HEK293 (cell line): Measurements from ENCODE around the gene TLE1.

Experiments
- CTCF ChIP-seq: fragments of 450-650 bp; formaldehyde crosslinking; IDR thresholded peaks from 2 replicates; pipeline ENCODE4 v1.5.1; 2016; ENCODE audit warnings: missing biosample characterization, missing genetic modification characterization
- GLI4 ChIP-seq: fragments of 450-650 bp; formaldehyde crosslinking; IDR thresholded peaks from 2 replicates; pipeline ENCODE4 v1.5.1; 2016; ENCODE audit warnings: missing biosample characterization, missing genetic modification characterization
- INSM2 ChIP-seq: fragments of 450-650 bp; formaldehyde crosslinking; IDR thresholded peaks from 2 replicates; pipeline ENCODE4 v1.5.1; 2016; ENCODE audit warnings: missing biosample characterization, missing genetic modification characterization
- PATZ1 ChIP-seq: fragments of 450-650 bp; formaldehyde crosslinking; IDR thresholded peaks from 2 replicates; pipeline ENCODE4 v1.5.1; 2016; ENCODE audit warnings: missing biosample characterization, missing genetic modification characterization
- PBX3 ChIP-seq: sonication (generic); formaldehyde crosslinking; IDR thresholded peaks from 2 replicates; pipeline ENCODE4 v1.8.1; 2022; ENCODE audit warnings: mild to moderate bottlenecking, moderate library complexity, missing genetic modification reagents
- SETDB1 ChIP-seq: IDR thresholded peaks from one replicate; pipeline ENCODE4 v1.6.1; 2017; ENCODE audit warnings: mild to moderate bottlenecking, low read length, moderate library complexity, mixed read lengths; ENCODE audit not compliant: insufficient read length
- TCF7L2 ChIP-seq: IDR thresholded peaks from 2 replicates; pipeline ENCODE4 v1.6.1; 2011; ENCODE audit warnings: low read depth, mild to moderate bottlenecking, inconsistent platforms, low read length, moderate library complexity, borderline replicate concordance
- YY2 ChIP-seq: fragments of 450-650 bp; formaldehyde crosslinking; IDR thresholded peaks from 2 replicates; pipeline ENCODE4 v1.5.1; 2016; ENCODE audit warnings: missing biosample characterization, missing genetic modification characterization
- ZBTB21 ChIP-seq: fragments of 450-650 bp; formaldehyde crosslinking; IDR thresholded peaks from 2 replicates; pipeline ENCODE4 v1.5.1; 2017; ENCODE audit warnings: missing biosample characterization, missing genetic modification characterization
- ZFP69B ChIP-seq: fragments of 450-650 bp; formaldehyde crosslinking; IDR thresholded peaks from 2 replicates; pipeline ENCODE4 v1.5.1; 2016; ENCODE audit warnings: missing biosample characterization, missing genetic modification characterization
- ZNF157 ChIP-seq: fragments of 450-650 bp; formaldehyde crosslinking; IDR thresholded peaks from 2 replicates; pipeline ENCODE4 v1.5.1; 2016; ENCODE audit warnings: missing biosample characterization, missing genetic modification characterization
- ZNF23 ChIP-seq: fragments of 450-650 bp; formaldehyde crosslinking; IDR thresholded peaks from 2 replicates; pipeline ENCODE4 v1.5.1; 2016; ENCODE audit warnings: missing biosample characterization, missing genetic modification characterization, borderline replicate concordance
- ZNF366 ChIP-seq: fragments of 450-650 bp; formaldehyde crosslinking; conservative IDR thresholded peaks from 2 replicates; pipeline ENCODE4 v1.5.1; 2016; ENCODE audit warnings: missing biosample characterization, missing genetic modification characterization
- ZSCAN5A ChIP-seq: fragments of 450-650 bp; formaldehyde crosslinking; IDR thresholded peaks from 2 replicates; pipeline ENCODE4 v1.5.1; 2016; ENCODE audit warnings: missing biosample characterization, missing genetic modification characterization

- TF ChIP-seq CTCF (tag by site-specific recombination): no peak
- TF ChIP-seq SETDB1: no peak
- no peak for TF ChIP-seq ZSCAN5A (tag by site-specific recombination)
- TF ChIP-seq INSM2 (tag by site-specific recombination): no peak
- no peak for TF ChIP-seq PATZ1 (tag by site-specific recombination)
- TF ChIP-seq PBX3 (CRISPR knock-in tag): no peak
- no peak for TF ChIP-seq ZBTB21 (tag by site-specific recombination)
- TF ChIP-seq TCF7L2: no peak
- no peak for TF ChIP-seq ZNF157
- no peak for TF ChIP-seq ZNF23 (tag by site-specific recombination)
- no peak for TF ChIP-seq ZNF366 (tag by site-specific recombination)
- no peak for TF ChIP-seq ZFP69B (tag by site-specific recombination)
- no peak for TF ChIP-seq YY2 (tag by site-specific recombination)
- no peak for TF ChIP-seq GLI4
Measured at GRCh38 chr9:81565609-81566008, 123.7 kb downstream of the TLE1 start.
